MV-4-11 (cell line): Measurements from ENCODE around the gene GNG8.

Source experiments
- DNase-seq: peaks from one replicate; lab custom pipeline; 2025; lab: John Stamatoyannopoulos, UW

GNG8 gene

GRCh38 chr19:46646402-46646801 lies 10.4 kb upstream of the GNG8 start:
- no peak for DNase-seq

GRCh38 chr19:46644720-46645119 lies 8.7 kb upstream of the GNG8 start:
- DNase-seq: no peak

GRCh38 chr19:46640656-46641055 lies 4.7 kb upstream of the GNG8 start:
- no peak for DNase-seq

- peak; percentile 71 for DNase-seq
Measured at GRCh38 chr19:46639358-46640182, 3.6 kb upstream of the GNG8 start.

- no peak for DNase-seq
Measured at GRCh38 chr19:46637224-46637623, 1.2 kb upstream of the GNG8 start.

GRCh38 chr19:46634656-46635218 lies 1.3 kb downstream of the GNG8 start:
- DNase-seq: no peak

GRCh38 chr19:46634045-46634655 lies 1.9 kb downstream of the GNG8 start:
- peak; percentile 80 for DNase-seq

GRCh38 chr19:46633130-46633529 lies 2.9 kb downstream of the GNG8 start:
- DNase-seq: no peak

- no peak for DNase-seq
Measured at GRCh38 chr19:46631481-46631880, 4.5 kb downstream of the GNG8 start.

- no peak for DNase-seq
Measured at GRCh38 chr19:46630586-46631205, 5.3 kb downstream of the GNG8 start.

- peak; percentile 78 for DNase-seq
Measured at GRCh38 chr19:46629546-46630025, 6.4 kb downstream of the GNG8 start.

- DNase-seq: peak; percentile 36
Measured at GRCh38 chr19:46628970-46629369, 7.0 kb downstream of the GNG8 start.

GRCh38 chr19:46626446-46626845 lies 9.6 kb downstream of the GNG8 start:
- no peak for DNase-seq

GRCh38 chr19:46625731-46626130 lies 10.3 kb downstream of the GNG8 start:
- DNase-seq: no peak

GRCh38 chr19:46624958-46625661 lies 10.9 kb downstream of the GNG8 start, which contains the start of gene PTGIR:
TSS of gene PTGIR (minus strand) at chr19:46625089. CDS start at chr19:46624225, 864 bp downstream.
- DNase-seq: peak; percentile 80

GRCh38 chr19:46623915-46624502 lies 12.0 kb downstream of the GNG8 start:
- no peak for DNase-seq

- no peak for DNase-seq
Measured at GRCh38 chr19:46622118-46622446, 13.9 kb downstream of the GNG8 start.

GRCh38 chr19:46621191-46622117 lies 14.5 kb downstream of the GNG8 start:
- DNase-seq: no peak

GRCh38 chr19:46620716-46621115 lies 15.3 kb downstream of the GNG8 start:
- no peak for DNase-seq

GRCh38 chr19:46620267-46620666 lies 15.7 kb downstream of the GNG8 start:
- DNase-seq: no peak
